ENCODE results near the gene SPATA1.

The SPATA1 gene

GRCh38 chr1:84508510-84508909 lies 2.3 kb downstream of the SPATA1 start:
- no peak for DNase-seq (ENCODE audit: low read depth)

- no peak for DNase-seq (ENCODE audit: low read depth)
Observed at GRCh38 chr1:84509029-84509428, 2.8 kb downstream of the SPATA1 start.

GRCh38 chr1:84510165-84510564 lies 4.0 kb downstream of the SPATA1 start:
- no peak for DNase-seq (ENCODE audit: low read depth)

GRCh38 chr1:84510668-84511067 lies 4.5 kb downstream of the SPATA1 start:
- no peak for DNase-seq (ENCODE audit: low read depth)

- no peak for DNase-seq (ENCODE audit: low read depth)
Observed at GRCh38 chr1:84524590-84524989, 18.4 kb downstream of the SPATA1 start.

- no peak for DNase-seq (ENCODE audit: low read depth)
Observed at GRCh38 chr1:84525779-84526178, 19.6 kb downstream of the SPATA1 start.

- DNase-seq (ENCODE audit: low read depth): no peak
Observed at GRCh38 chr1:84538599-84538998, 32.4 kb downstream of the SPATA1 start.

- DNase-seq (ENCODE audit: low read depth): no peak
Observed at GRCh38 chr1:84539972-84540371, 33.8 kb downstream of the SPATA1 start.

GRCh38 chr1:84540759-84541158 lies 34.6 kb downstream of the SPATA1 start:
- no peak for DNase-seq (ENCODE audit: low read depth)

- DNase-seq (ENCODE audit: low read depth): no peak
Observed at GRCh38 chr1:84541679-84542078, 35.5 kb downstream of the SPATA1 start.

GRCh38 chr1:84550826-84551225 lies 44.6 kb downstream of the SPATA1 start:
- no peak for DNase-seq (ENCODE audit: low read depth)

GRCh38 chr1:84569216-84569615 lies 63.0 kb downstream of the SPATA1 start:
- no peak for DNase-seq (ENCODE audit: low read depth)

GRCh38 chr1:84570436-84571149 lies 64.4 kb downstream of the SPATA1 start:
- DNase-seq (ENCODE audit: low read depth): no peak

- DNase-seq (ENCODE audit: low read depth): no peak
Observed at GRCh38 chr1:84571150-84571535, 65.0 kb downstream of the SPATA1 start.

- DNase-seq (ENCODE audit: low read depth): no peak
Observed at GRCh38 chr1:84573481-84573966, 67.3 kb downstream of the SPATA1 start.

- DNase-seq (ENCODE audit: low read depth): peak; percentile 66
Observed at GRCh38 chr1:84573967-84574842, 68.0 kb downstream of the SPATA1 start, which contains the start of gene CTBS. Gene CTBS, minus strand, starts transcription at chr1:84574440. Its CDS starts 25 bp downstream, at chr1:84574415.

GRCh38 chr1:84574936-84575335 lies 68.8 kb downstream of the SPATA1 start:
- DNase-seq (ENCODE audit: low read depth): no peak

GRCh38 chr1:84581648-84582047 lies 75.5 kb downstream of the SPATA1 start:
- no peak for DNase-seq (ENCODE audit: low read depth)

GRCh38 chr1:84582802-84583587 lies 76.8 kb downstream of the SPATA1 start:
- no peak for DNase-seq (ENCODE audit: low read depth)

GRCh38 chr1:84583648-84584047 lies 77.5 kb downstream of the SPATA1 start:
- DNase-seq (ENCODE audit: low read depth): no peak

GRCh38 chr1:84584126-84584525 lies 77.9 kb downstream of the SPATA1 start:
- no peak for DNase-seq (ENCODE audit: low read depth)

- DNase-seq (ENCODE audit: low read depth): no peak
Observed at GRCh38 chr1:84585803-84586202, 79.6 kb downstream of the SPATA1 start.

Data from stimulated activated CD8-positive, alpha-beta memory T cell treated with anti-CD3 and anti-CD28 coated beads, Interleukin-15, amount 100 ng/mL, for 24 hours (primary cell).